ENCODE data around the gene METTL5. TPM values are rescaled to one million over a fixed set of nuclear protein-coding genes. Genes with fewer than 3 reads are reported as not detected.
"Not testable (repeated sequence)": the region's sequence is repeated elsewhere in the genome, so short reads cannot be mapped to it uniquely, and the experiment has no call there.

Gene METTL5
- total RNA-seq, 2 experiments from 2014 or later, result 13.2 to 16.0 TPM

DNA sequence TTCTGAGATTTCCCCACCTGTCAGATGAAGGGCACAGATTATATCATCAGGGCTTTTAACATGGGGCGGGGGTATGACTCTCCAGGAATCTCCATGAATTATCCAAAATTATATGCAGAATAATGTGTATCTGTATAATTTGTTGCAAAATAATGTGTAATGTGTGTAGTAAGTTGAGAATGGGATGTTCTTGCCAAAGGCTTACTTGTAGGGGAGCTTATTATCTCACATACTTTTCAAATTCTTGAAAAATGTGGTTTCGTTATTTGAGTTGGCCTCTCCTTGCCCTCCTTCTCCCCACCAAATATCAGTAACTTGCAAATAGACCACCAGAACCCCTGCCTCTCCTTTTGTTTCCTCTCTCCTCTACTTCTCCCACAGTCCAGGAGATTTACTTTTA, 38.1 kb upstream of the METTL5 start:
- Mint-ChIP-seq H3K27me3 (no peaks in the 10 kb centered on the region), H3K9me3 (no peaks in the 10 kb centered on the region), H3K27ac (no peak overlapping the region), H3K4me1 (ENCODE audit: low read depth) (peaks cover 41% of the 10 kb centered on the region), H3K4me3 (no peak overlapping the region), H3K36me3 (ENCODE audit: low read depth) (peaks cover 17% of the 10 kb centered on the region)
- H3K9me3 ChIP-seq (ENCODE audit: control insufficient read depth in 1 of 2, insufficient read depth in 1 of 2, low read length in 2 of 2), result no peaks in the 10 kb centered on the region
- ATAC-seq (ENCODE audit: poor library complexity), result no peak
- H3K27me3 ChIP-seq (ENCODE audit: control insufficient read depth in 1 of 2, insufficient read depth in 2 of 2, low read length in 2 of 2), result no peaks in the 10 kb centered on the region
- POLR2A ChIA-PET, result no interaction called here
- intact Hi-C loops (cut with DNase I, micrococcal nuclease), result no loop called here
- TF ChIP-seq CTCF (IDR thresholded peaks at IDR 0.05), result no peak
- CTCF ChIA-PET, result no interaction called here
- H3K36me3 ChIP-seq (ENCODE audit: insufficient read depth, low read length), result peaks cover 4% of the 10 kb centered on the region
- no peak for DNase-seq
- H3K4me3 ChIP-seq (ENCODE audit: low read length), result no peak overlapping the region
- no peaks in the 10 kb centered on the region for H3K4me1 ChIP-seq (ENCODE audit: insufficient read depth, low read length)
- H3K27ac ChIP-seq (ENCODE audit: low read depth in 1 of 2, low read length in 2 of 2), result no peak overlapping the region

DNA sequence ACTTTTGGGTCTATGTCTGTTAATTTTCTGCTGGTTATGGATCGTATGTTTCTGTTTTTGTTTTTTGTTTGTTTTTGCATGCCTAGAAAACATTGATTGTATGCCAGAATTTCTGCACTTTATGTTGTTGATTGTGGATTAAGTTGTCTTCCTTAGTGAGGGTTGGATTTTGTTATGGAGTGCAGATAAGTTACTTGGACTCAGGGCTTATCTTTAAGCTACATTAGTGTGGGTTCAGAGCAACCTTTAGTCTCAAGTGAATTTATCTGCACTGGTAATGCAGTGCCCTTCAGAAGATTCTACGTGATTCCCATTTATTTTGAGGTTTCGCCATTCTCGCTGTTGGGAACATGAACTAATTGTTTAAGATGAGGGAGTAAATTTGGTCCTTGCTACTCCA, 35.4 kb upstream of the METTL5 start:
- intact Hi-C loops (cut with DNase I, micrococcal nuclease), result no loop called here
- ChIA-PET POLR2A (no interaction called here), CTCF (no interaction called here)
- no peaks in the 10 kb centered on the region for H3K27me3 Mint-ChIP-seq
- TF ChIP-seq CTCF (IDR thresholded peaks at IDR 0.05), result no peak
- DNase-seq (no peak), ATAC-seq (ENCODE audit: poor library complexity) (no peak)
- H3K36me3 ChIP-seq (ENCODE audit: insufficient read depth, low read length), result peaks cover 4% of the 10 kb centered on the region
- no peaks in the 10 kb centered on the region for H3K27me3 ChIP-seq (ENCODE audit: control insufficient read depth in 1 of 2, insufficient read depth in 2 of 2, low read length in 2 of 2)
- no peak overlapping the region for H3K4me3 Mint-ChIP-seq
- no peaks in the 10 kb centered on the region for H3K9me3 Mint-ChIP-seq
- no peak overlapping the region for H3K4me3 ChIP-seq (ENCODE audit: low read length)
- H3K4me1 Mint-ChIP-seq (ENCODE audit: low read depth), result peaks cover 30% of the 10 kb centered on the region
- H3K36me3 Mint-ChIP-seq (ENCODE audit: low read depth), result peaks cover 19% of the 10 kb centered on the region
- no peaks in the 10 kb centered on the region for H3K4me1 ChIP-seq (ENCODE audit: insufficient read depth, low read length)
- H3K27ac Mint-ChIP-seq, result no peak overlapping the region
- H3K27ac ChIP-seq (ENCODE audit: low read depth in 1 of 2, low read length in 2 of 2), result no peak overlapping the region
- H3K9me3 ChIP-seq (ENCODE audit: control insufficient read depth in 1 of 2, insufficient read depth in 1 of 2, low read length in 2 of 2), result peaks cover 0 to 10% of the 10 kb centered on the region in 2 experiments

GRCh38 chr2:169859423-169859822, 34.7 kb upstream of the METTL5 start:
- ATAC-seq (ENCODE audit: poor library complexity) (no peak), DNase-seq (no peak)
- Mint-ChIP-seq H3K36me3 (ENCODE audit: low read depth) (peaks cover 19% of the 10 kb centered on the region), H3K27ac (no peak overlapping the region), H3K4me1 (ENCODE audit: low read depth) (peaks cover 29% of the 10 kb centered on the region), H3K9me3 (no peaks in the 10 kb centered on the region), H3K27me3 (no peaks in the 10 kb centered on the region), H3K4me3 (no peak overlapping the region)
- H3K9me3 ChIP-seq (ENCODE audit: control insufficient read depth in 1 of 2, insufficient read depth in 1 of 2, low read length in 2 of 2), result peaks cover 0 to 10% of the 10 kb centered on the region in 2 experiments
- intact Hi-C loops (cut with DNase I, micrococcal nuclease), result no loop called here
- no peaks in the 10 kb centered on the region for H3K27me3 ChIP-seq (ENCODE audit: control insufficient read depth in 1 of 2, insufficient read depth in 2 of 2, low read length in 2 of 2)
- ChIA-PET POLR2A (no interaction called here), CTCF (no interaction called here)
- H3K4me3 ChIP-seq (ENCODE audit: low read length), result no peak overlapping the region
- H3K27ac ChIP-seq (ENCODE audit: low read depth in 1 of 2, low read length in 2 of 2), result no peak overlapping the region
- TF ChIP-seq CTCF (IDR thresholded peaks at IDR 0.05), result no peak
- no peaks in the 10 kb centered on the region for H3K4me1 ChIP-seq (ENCODE audit: insufficient read depth, low read length)
- H3K36me3 ChIP-seq (ENCODE audit: insufficient read depth, low read length), result peaks cover 4% of the 10 kb centered on the region

- H3K27me3 Mint-ChIP-seq; CTCF ChIA-PET; POLR2A ChIA-PET; H3K9me3 Mint-ChIP-seq; DNase-seq; H3K27ac ChIP-seq (ENCODE audit: low read depth in 1 of 2, low read length in 2 of 2); H3K4me3 Mint-ChIP-seq; H3K27me3 ChIP-seq (ENCODE audit: control insufficient read depth in 1 of 2, insufficient read depth in 2 of 2, low read length in 2 of 2); H3K4me3 ChIP-seq (ENCODE audit: low read length); intact Hi-C loops (cut with DNase I, micrococcal nuclease); H3K36me3 ChIP-seq (ENCODE audit: insufficient read depth, low read length); H3K27ac Mint-ChIP-seq; H3K4me1 ChIP-seq (ENCODE audit: insufficient read depth, low read length); ATAC-seq (ENCODE audit: poor library complexity): not testable (repeated sequence)
- peaks cover 32% of the 10 kb centered on the region for H3K36me3 Mint-ChIP-seq (ENCODE audit: low read depth)
- peaks cover 0 to 10% of the 10 kb centered on the region in 2 experiments for H3K9me3 ChIP-seq (ENCODE audit: control insufficient read depth in 1 of 2, insufficient read depth in 1 of 2, low read length in 2 of 2)
- peaks cover 28% of the 10 kb centered on the region for H3K4me1 Mint-ChIP-seq (ENCODE audit: low read depth)
These were observed 30.9 kb upstream of the METTL5 start for GRCh38 chr2:169855281-169856258.

All from CD4-positive, alpha-beta T cell (primary cell).